Effector memory CD4-positive, alpha-beta T cell (primary cell): Measurements from ENCODE around the gene MEGF8.

Experiments used
- DNase-seq, 3 donors: peaks; one replicate each; pipeline ENCODE4 v3.0.0-alpha.2; 2020
- H3K27ac ChIP-seq: 2 replicates; pipeline ENCODE4 v1.7.0; 2013; ENCODE audit warnings: mild to moderate bottlenecking, low read length, moderate library complexity; ENCODE audit not compliant: insufficient read depth, poor library complexity, severe bottlenecking
- H3K27me3 ChIP-seq: replicated peaks from 2 replicates; pipeline ENCODE4 v1.7.0; 2013; ENCODE audit warnings: mild to moderate bottlenecking, low read length; ENCODE audit not compliant: insufficient read depth, control insufficient read depth, poor library complexity, severe bottlenecking
- H3K36me3 ChIP-seq: 2 replicates; pipeline ENCODE4 v1.7.0; 2013; ENCODE audit warnings: mild to moderate bottlenecking, low read length, moderate library complexity; ENCODE audit not compliant: control insufficient read depth, insufficient read depth
- H3K4me1 ChIP-seq: 2 replicates; pipeline ENCODE4 v1.7.0; 2013; ENCODE audit warnings: low read length, mild to moderate bottlenecking; ENCODE audit not compliant: control insufficient read depth, insufficient read depth, poor library complexity, severe bottlenecking
- H3K4me3 ChIP-seq: 2 replicates; pipeline ENCODE4 v1.7.0; 2013; ENCODE audit warnings: low read length, low read depth, mild to moderate bottlenecking; ENCODE audit not compliant: insufficient read depth, poor library complexity, severe bottlenecking
- H3K9me3 ChIP-seq: 2 replicates; pipeline ENCODE4 v1.7.0; 2013; ENCODE audit warnings: mild to moderate bottlenecking, low read length, moderate library complexity; ENCODE audit not compliant: control insufficient read depth

MEGF8 gene

GRCh38 chr19:42378225-42379215 lies 53.1 kb downstream of the MEGF8 start:
- H3K4me3 ChIP-seq: no peak overlapping the region
- no peaks in the 10 kb centered on the region for H3K36me3 ChIP-seq
- DNase-seq: no peak
- H3K27ac ChIP-seq: no peak overlapping the region
- H3K27me3 ChIP-seq: no peaks in the 10 kb centered on the region
- H3K4me1 ChIP-seq: no peaks in the 10 kb centered on the region
- no peaks in the 10 kb centered on the region for H3K9me3 ChIP-seq

- no peak for DNase-seq
- no peak overlapping the region for H3K4me3 ChIP-seq
- no peaks in the 10 kb centered on the region for H3K4me1 ChIP-seq
- H3K27ac ChIP-seq: no peak overlapping the region
- H3K9me3 ChIP-seq: no peaks in the 10 kb centered on the region
- H3K27me3 ChIP-seq: no peaks in the 10 kb centered on the region
- H3K36me3 ChIP-seq: no peaks in the 10 kb centered on the region
Measured at GRCh38 chr19:42380155-42380554, 54.7 kb downstream of the MEGF8 start.

GRCh38 chr19:42386974-42387707 lies 61.7 kb downstream of the MEGF8 start:
- H3K27ac ChIP-seq: no peak overlapping the region
- H3K27me3 ChIP-seq: peaks cover 9% of the 10 kb centered on the region
- H3K36me3 ChIP-seq: no peaks in the 10 kb centered on the region
- peaks cover 7% of the 10 kb centered on the region for H3K4me1 ChIP-seq
- H3K4me3 ChIP-seq: peak overlapping the region; percentile 53
- H3K9me3 ChIP-seq: no peaks in the 10 kb centered on the region
- DNase-seq: peak; percentile 33 to 43 (median 40)

- H3K9me3 ChIP-seq: no peaks in the 10 kb centered on the region
- H3K4me1 ChIP-seq: peaks cover 7% of the 10 kb centered on the region
- no peak for DNase-seq
- H3K27ac ChIP-seq: no peak overlapping the region
- H3K27me3 ChIP-seq: peaks cover 9% of the 10 kb centered on the region
- H3K36me3 ChIP-seq: no peaks in the 10 kb centered on the region
- no peak overlapping the region for H3K4me3 ChIP-seq
Measured at GRCh38 chr19:42388851-42389489, 63.5 kb downstream of the MEGF8 start.

GRCh38 chr19:42389899-42390298 lies 64.5 kb downstream of the MEGF8 start, which contains the start of gene CNFN:
Gene CNFN, minus strand, starts transcription at chr19:42390297. Its CDS starts 1,260 bp downstream, at chr19:42389037.
- no peaks in the 10 kb centered on the region for H3K36me3 ChIP-seq
- peaks cover 9% of the 10 kb centered on the region for H3K27me3 ChIP-seq
- DNase-seq: no peak
- no peaks in the 10 kb centered on the region for H3K9me3 ChIP-seq
- H3K4me3 ChIP-seq: no peak within 1 kb of the TSS
- H3K4me1 ChIP-seq: peaks cover 7% of the 10 kb centered on the region
- H3K27ac ChIP-seq: no peak within 1 kb of the TSS

- H3K36me3 ChIP-seq: no peaks in the 10 kb centered on the region
- H3K27ac ChIP-seq: no peak overlapping the region
- H3K4me3 ChIP-seq: no peak overlapping the region
- no peaks in the 10 kb centered on the region for H3K9me3 ChIP-seq
- DNase-seq: no peak
- H3K27me3 ChIP-seq: peaks cover 9% of the 10 kb centered on the region
- peaks cover 10% of the 10 kb centered on the region for H3K4me1 ChIP-seq
Measured at GRCh38 chr19:42392165-42392564, 66.7 kb downstream of the MEGF8 start.

- H3K27ac ChIP-seq: no peak overlapping the region
- DNase-seq: no peak
- peaks cover 13% of the 10 kb centered on the region for H3K4me1 ChIP-seq
- H3K27me3 ChIP-seq: peaks cover 3% of the 10 kb centered on the region
- H3K9me3 ChIP-seq: no peaks in the 10 kb centered on the region
- no peaks in the 10 kb centered on the region for H3K36me3 ChIP-seq
- H3K4me3 ChIP-seq: no peak overlapping the region
Measured at GRCh38 chr19:42394751-42395150, 69.3 kb downstream of the MEGF8 start.

- H3K9me3 ChIP-seq: no peaks in the 10 kb centered on the region
- DNase-seq: peak; percentile 78 to 88 (median 87)
- H3K4me1 ChIP-seq: peaks cover 20% of the 10 kb centered on the region
- H3K27me3 ChIP-seq: no peaks in the 10 kb centered on the region
- H3K4me3 ChIP-seq: peak overlapping the region; percentile 58
- H3K36me3 ChIP-seq: no peaks in the 10 kb centered on the region
- peak overlapping the region; percentile 58 for H3K27ac ChIP-seq
Measured at GRCh38 chr19:42396381-42397262, 71.2 kb downstream of the MEGF8 start.
